ENCODE measurements around the gene DUSP16. TPM values are rescaled to one million over a fixed set of nuclear protein-coding genes. Genes with fewer than 3 reads are reported as not detected.

Gene DUSP16
- total and polyA plus RNA-seq, 2 of the 8 experiments (the other 6 are each of a cell fraction or from before 2014, with no cell fraction given), result 31.6 to 55.9 TPM

DNA sequence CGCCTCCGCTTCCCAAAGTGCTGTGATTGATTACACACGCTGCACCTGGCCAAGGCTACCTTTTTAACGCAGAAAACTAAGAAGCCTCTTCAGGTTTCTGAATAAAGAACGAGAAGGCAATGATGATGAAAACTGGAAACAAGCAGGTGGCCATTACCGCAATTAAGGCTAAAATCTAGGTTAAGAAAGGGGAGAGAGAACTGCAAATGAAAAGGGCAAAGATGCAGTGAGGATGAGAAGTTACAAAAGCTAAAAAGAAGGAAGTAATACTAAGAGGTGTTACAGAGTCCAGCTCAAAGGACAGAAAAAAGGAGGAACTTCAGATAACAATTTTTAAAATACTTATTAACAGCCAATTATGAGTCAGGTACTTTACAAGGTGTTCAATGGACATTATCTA is 79.7 kb downstream of the DUSP16 start (continued):
- TF ChIP-seq EGR1 (IDR thresholded peaks at IDR 0.05; ENCODE audit: borderline replicate concordance, low read depth, low read length) (no peak), SIRT6 (IDR thresholded peaks at IDR 0.05; ENCODE audit: low read length) (no peak), SRF (IDR thresholded peaks at IDR 0.05; ENCODE audit: low read depth, low read length) (no peak), CBX8 (IDR thresholded peaks at IDR 0.05; ENCODE audit: borderline replicate concordance, low read depth, low read length) (no peak)
